Fibroblast of pulmonary artery (primary cell): ENCODE measurements around the gene SMG7.
A peak's percentile ranks its signal among the peaks of the same experiment; 100 is the strongest.

ENCODE experiments used
- DNase-seq: peaks from one replicate; pipeline ENCODE4 v3.0.0-alpha.2; 2010; ENCODE audit warnings: low read depth
- H3K4me3 ChIP-seq: replicated peaks from 2 replicates; pipeline ENCODE4 v1.5.1; 2011; ENCODE audit warnings: low read depth, mild to moderate bottlenecking, control low read depth, low read length, moderate library complexity
- CTCF ChIP-seq: IDR thresholded peaks from 2 replicates; pipeline ENCODE4 v1.5.1; 2011; ENCODE audit warnings: mild to moderate bottlenecking, control low read depth, low read length, inconsistent platforms; ENCODE audit errors: missing control alignments

The SMG7 gene

GRCh38 chr1:183598386-183598785 is 126.1 kb downstream of the SMG7 start:
- TF ChIP-seq CTCF: no peak
- no peak overlapping the region for H3K4me3 ChIP-seq
- no peak for DNase-seq

- peak; percentile 97 for DNase-seq
- no peak for TF ChIP-seq CTCF
Observed at GRCh38 chr1:183600136-183600535, 127.8 kb downstream of the SMG7 start.

DNA sequence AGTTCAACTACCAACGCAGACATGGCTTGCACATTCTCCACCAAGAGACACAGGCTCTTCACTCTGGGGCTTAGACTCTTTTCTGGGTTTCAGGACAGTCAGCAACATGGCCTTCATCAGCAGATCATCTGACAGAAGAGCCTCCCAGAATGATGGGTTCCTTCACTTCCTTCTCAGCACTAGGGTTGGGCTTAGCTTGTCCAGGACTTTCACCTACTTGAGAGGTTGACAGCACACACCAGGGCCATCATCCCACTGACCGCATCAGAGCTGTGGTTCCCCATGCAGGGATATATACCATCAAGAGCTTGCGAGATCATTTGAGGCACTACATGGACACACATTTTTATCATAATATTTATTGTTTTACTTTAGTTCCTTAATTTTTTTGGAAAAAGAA is 128.3 kb downstream of the SMG7 start:
- no peak for TF ChIP-seq CTCF
- DNase-seq: no peak
- no peak overlapping the region for H3K4me3 ChIP-seq

More at GRCh38 chr1:183600136-183600535, 127.8 kb downstream of the SMG7 start:
- no peak overlapping the region for H3K4me3 ChIP-seq

DNA sequence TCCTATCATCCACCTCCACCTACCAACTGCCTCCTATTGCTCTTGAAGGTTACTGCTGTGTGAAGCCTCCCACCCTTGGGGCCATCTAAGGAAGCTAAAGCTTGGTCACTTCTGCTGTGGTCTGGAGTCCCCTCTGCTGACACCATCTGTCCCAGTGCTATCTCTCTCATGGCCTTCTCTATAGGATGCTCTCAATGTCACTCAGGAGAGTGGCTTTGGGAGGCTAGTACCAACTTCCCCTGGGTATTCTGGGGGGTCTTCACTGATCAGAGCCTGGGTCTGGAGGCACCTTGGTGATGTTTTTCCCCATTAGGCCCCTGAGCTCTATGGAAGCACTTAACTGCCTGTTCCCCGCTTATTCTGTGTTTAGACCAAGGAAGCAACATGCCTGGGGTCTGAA is 130.2 kb downstream of the SMG7 start:
- no peak for TF ChIP-seq CTCF
- no peak for DNase-seq
- no peak overlapping the region for H3K4me3 ChIP-seq
